HTR-8/SVneo (cell line): ENCODE results near the gene MEIS1.
A peak's percentile ranks its signal among the peaks of the same experiment; 100 is the strongest.
"Not testable (repeated sequence)": the region's sequence is repeated elsewhere in the genome, so short reads cannot be mapped to it uniquely, and the experiment has no call there.

Experiments used
- DNase-seq: peaks from one replicate; pipeline ENCODE4 v3.0.0; 2011; ENCODE audit warnings: low spot score, mixed read lengths; ENCODE audit not compliant: insufficient read length
- FAIRE-seq: peaks from 2 replicates; lab custom pipeline; 2011; peaks lifted over from hg19 to GRCh38; lab: Jason Lieb, UNC

Gene MEIS1

DNA sequence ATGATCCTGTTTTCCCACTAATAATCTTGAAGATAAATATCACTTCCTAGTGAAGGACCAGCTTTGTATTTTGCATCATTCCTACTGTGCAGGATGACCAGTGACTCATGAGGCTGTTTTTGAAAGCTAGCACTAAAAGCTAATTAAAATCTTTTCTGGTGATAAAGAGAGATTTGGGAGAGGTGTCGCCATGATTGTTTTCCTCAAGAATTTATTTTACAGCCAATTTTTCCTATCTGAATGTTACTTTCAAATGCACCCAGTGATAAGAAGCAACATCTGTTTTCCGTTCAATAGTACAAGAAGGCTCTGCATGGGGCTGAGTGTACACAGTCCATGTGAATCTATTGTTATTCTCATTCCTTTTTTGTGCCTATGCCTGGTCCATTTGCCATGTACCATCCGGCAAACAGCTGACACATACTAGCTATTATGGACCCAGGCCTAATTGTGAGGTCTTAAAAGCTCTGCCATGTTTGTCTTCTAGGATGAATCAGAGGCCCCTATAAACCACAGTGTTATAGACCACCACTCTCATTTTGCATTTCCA lies 28.4 kb downstream of the MEIS1 start:
- no peak for DNase-seq
- no peak for FAIRE-seq

DNA sequence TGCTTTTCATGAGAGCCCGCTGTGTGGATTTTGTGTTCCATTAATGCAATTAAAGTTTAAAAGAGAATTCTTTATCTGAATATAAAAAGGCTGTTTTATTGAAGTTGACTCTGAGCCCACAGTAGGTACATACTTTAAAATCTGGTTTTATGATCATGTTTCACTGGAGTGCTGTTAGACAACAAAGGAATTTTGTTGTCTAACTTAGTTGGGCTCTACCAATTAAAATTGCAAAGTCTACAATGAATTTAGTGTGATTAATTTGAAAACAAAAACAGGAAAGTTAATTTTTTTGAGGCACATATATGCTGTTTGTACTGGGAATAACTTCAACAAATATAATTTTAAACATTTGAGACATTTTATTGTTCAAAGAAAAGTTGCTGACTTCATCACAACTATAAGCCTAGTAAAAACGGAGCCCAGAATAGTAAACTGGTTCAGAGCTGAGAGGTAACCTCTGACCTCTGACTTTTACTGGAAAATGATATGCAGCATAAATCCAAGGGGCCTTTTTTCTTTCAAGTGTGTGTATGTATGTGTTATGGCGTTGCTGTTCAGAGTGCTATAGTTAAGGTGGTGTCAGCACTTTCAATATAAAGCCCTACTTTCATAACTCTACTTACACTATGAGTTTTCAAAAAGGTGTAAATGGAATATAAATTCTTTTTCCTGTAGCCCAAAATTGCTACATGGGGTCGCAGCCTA lies 30.2 kb downstream of the MEIS1 start:
- FAIRE-seq (no peak), DNase-seq (no peak)

DNA sequence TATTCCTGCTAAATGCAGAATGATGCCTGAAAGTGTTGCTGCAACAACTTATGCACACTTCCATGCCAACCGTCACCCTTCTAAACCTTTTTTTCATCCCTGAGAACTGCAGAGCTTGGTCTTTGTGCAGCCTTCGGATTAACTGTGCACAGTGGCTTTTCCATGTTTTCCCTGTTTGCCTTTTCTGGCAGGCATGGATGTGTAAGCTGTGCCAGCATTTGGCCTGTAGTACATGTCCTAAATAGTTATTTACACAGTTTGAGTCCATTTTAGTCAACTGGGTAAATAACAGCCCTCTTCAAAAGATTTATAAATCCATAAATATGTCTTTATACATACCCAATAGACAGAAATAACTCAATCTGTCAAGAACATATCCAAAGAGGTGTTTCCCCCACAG lies 31.5 kb downstream of the MEIS1 start:
- FAIRE-seq = no peak

DNA sequence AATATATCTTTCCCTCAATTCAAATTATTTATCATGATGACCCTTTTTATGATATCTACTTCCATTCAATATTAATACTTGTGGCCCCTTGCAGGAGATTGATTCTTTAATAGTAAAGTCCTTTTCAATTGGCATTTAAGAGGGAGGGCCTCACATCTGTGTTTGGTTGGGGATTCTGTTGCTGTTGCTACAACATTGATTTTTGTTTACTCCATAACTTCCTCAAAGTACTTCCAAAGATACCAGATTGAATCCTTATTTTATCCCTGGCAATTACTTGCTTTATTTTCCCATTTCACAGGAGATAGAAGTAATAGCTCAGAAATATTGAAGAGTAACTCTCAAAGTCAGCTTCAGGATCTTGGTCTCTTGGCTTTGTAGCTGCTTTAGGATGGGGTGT lies 32.8 kb downstream of the MEIS1 start:
- DNase-seq (no peak), FAIRE-seq (no peak)

More for the DNA sequence above, 31.5 kb downstream of the MEIS1 start:
- DNase-seq = no peak

DNA sequence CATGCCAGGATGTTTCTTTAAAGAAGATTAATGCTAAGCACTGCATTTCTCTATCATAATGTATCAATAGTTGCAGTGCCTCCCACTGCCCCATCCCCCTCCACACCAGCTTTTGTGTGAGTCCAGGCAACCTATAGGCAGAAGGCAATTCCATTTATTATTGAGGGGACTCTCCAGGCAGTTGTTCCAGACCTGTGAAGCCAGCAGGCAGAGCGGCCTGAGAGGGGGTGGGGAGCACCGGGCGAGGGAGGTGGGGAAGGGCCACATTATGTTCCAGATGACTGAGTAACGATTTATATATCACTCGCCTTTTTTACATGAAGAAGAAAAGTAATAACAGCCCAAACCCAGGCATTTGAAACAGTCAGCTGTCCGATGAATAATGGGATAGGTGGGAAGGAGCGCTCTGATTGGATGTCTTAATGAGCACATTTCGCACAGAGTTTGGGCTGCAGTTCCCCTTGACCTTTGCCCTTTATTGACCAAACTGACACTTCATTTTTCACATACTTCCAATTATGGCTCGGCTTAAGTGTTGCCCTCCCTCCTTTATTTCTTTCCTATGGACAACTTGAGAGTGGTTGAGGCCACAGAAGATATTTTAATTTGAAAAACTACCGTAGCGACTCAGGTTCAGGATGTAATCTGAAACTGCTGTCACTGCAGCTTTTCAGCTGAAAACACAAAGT lies 34.4 kb downstream of the MEIS1 start:
- no peak for FAIRE-seq

DNA sequence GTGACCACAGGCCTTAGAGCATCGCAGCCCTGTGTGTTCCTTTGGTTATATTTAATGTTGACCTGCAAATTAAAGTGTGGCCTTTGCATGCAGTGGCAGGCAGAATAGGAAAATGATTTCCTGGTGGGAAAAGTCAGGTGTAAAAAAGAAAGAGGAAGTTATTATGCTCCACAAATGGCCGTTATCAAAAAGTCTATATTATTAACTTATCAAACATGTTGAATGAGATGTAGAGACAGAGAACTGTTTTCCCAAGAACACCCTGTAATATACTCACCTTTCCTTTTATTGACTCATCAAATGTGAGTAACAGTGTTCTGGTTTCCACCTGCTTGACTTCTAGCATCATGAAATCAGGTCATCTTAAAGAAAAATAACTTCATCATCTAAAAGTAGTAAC lies 35.3 kb downstream of the MEIS1 start:
- FAIRE-seq (no peak), DNase-seq (no peak)

More for the DNA sequence above, 34.4 kb downstream of the MEIS1 start:
- DNase-seq = no peak

DNA sequence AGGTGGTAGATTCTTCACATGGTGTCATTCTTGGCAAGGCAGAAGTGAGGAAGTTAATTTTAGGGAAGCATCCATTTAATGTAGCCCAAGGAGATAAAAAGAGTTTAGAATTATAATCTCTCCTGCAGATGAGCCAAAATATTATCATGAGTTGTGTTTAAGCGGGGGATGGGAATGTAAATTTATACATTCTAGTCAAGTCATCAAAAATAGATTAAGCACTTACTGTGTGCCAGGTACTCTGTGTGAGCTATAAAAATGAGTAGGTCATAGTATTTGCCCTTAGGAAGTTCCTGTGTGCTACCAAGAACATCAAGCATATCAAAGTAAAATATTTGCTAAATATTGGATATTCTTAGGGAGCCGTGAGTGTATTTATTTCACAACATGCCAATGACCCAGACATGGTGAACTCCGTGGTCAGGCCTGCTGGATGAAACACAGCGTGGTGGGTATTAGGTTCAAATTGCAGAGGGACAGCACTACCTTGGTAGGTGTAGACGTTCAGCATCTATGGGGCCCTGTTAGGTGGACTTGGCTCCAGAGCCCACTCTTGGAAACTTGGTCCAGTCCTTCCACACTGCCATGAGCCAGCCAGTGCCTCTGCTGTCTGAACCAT lies 37.4 kb downstream of the MEIS1 start:
- FAIRE-seq = no peak
- DNase-seq = no peak

DNA sequence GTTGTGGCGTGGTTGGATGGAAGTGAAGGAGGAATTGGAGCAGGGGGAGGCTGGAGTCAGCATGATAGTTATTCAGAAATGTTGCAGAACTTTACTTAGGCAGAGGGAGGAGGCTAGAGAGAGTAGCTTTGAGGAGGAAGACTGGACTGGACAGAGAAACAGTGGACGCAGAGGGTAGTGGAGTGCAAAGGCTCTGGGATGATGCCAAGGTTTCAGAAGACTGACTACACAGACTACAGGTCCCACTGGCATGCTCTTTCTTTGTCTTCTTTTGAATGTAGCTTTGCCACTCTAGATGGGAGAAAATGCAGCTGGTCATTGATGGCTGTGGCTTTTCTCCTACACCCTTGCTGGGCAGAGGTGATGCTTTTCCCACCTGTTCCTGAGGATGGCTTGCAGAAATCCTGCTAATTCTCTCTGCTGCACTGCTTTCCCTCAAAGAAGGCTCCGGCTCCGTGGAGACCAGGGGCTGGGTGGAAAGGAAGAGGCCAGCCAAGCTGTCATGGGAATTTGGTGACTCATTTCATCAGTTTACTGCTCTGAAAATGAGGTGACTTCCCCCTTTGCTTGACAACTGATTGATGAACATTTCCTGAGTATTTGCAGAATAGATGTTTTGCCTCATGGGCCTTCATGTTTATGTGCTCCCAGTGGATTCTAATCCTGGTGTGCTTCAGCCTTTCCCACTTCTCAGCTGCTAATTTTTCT lies 42.4 kb downstream of the MEIS1 start:
- FAIRE-seq = no peak
- no peak for DNase-seq

DNA sequence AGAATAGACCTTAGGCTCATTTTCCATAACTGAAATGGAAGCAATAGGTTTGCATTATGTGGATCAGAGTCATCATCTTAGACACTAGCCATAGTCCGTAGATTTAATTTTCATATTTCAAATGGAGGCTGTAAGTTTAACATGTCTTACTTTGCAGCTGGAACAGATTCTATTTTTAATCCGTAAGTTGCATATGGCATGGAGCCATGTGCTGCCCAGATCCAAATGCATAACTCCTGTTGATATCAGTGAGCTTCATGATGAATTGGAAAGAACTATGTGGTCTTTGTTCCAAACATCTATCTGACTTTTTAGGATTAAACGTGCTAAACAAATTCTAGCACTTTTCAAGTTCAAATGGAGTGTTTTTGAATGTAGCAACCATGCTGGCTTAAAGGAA lies 43.4 kb downstream of the MEIS1 start:
- no peak for DNase-seq
- FAIRE-seq = no peak

DNA sequence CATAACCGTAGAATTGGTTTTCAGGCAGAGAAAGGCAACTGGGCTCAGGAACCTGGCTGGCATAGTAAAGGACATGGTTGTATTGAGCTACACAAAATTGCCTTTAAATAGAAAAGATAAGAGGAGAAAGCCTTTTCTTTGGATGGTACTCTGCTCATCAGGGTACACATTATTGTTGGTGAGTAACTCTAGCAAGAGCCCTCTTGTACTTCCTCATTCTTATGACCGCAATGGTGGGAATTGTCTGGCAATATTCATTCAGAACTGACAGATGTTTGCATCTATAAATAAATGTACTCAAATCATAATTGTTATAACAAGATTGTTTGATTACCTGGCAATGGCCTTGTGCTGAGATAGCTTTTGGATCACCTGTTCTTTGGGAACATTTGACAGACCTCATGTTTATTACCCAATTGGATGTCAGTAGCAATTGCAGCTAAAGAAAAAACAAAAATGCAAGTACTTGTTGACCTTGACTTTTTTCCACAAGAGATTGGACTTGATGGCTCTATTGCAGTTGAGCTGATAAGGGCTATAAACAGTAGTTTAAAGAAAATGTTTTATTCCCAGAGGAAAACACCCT lies 43.9 kb downstream of the MEIS1 start:
- FAIRE-seq = no peak

DNA sequence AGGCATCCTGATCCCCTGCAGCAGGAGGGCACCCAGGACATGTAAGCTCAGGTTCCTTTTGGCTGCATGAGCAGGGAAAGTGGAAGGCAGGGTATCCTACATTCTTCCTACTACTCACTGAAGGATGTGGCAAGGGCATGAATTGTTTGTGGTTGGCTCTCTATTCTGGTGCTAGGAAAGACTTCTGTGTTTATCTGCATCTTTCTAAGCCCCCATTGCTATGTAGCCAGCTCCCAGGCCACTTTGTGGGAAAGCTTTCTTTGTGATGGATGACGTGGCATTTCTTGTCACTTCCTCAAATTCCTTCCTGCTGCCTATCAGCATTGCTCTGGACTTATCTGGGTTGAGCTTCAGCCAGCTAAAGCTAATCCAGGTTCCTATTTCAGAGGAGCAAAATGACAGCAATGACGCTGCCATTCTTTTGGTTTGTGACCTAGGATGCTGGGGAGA lies 46.2 kb downstream of the MEIS1 start:
- peak; percentile 45 for DNase-seq
- FAIRE-seq = peak; percentile 4

More for the DNA sequence above, 43.9 kb downstream of the MEIS1 start:
- DNase-seq = no peak

DNA sequence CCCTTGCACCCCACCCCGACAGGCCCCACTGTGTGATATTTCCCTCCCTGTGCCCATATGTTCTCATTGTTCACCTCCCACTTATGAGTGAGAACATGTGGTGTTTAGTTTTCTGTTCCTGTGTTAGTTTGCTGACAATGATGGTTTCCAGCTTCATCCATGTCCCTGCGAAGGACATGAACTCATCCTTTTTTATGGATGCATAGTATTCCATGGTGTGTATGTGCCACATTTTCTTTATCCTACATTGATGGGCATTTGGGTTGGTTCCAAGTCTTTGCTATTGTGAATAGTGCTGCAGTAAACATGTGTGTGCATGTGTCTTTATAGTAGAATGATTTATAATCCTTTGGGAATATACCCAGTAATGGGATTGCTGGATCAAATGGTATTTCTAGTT lies 50.3 kb downstream of the MEIS1 start:
- DNase-seq, FAIRE-seq: not testable (repeated sequence)

DNA sequence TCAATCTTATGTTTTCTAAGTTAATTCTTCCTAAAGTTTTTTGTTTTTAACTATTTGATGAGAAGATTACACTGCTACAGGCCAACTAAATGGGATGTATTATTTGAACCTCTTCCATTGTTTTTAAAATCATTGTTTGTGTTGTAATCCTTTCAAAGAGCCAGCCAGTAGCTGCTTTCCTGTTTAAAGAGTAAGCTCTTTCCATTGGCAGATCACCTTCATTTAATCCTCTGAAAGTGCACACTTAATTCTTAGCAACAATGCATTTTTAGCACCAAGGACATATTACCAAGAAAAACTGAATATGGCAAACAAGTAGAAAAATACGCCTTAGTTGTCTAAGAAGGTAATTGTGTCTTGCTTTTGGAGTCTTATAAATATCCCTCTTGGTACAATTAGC lies 54.0 kb downstream of the MEIS1 start:
- DNase-seq (no peak), FAIRE-seq (no peak)

DNA sequence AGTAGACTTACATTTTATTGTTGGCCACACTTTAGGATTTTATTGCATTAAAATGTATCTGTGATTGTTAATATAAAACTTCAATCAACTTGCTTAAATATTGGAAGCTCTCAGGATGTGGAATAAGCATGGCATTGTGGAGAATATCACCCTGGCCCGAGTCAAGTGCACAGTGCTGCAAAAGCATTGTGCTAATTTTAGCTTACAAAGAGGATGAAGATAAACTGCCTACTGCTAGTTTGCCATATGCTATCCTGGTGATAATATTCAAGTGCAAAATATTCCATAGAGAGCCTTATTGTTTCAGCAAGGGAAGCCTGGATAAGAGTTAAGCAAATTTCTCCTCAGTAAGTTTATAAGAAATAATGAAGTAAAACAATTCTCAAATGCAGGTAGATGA lies 54.5 kb downstream of the MEIS1 start:
- no peak for DNase-seq
- FAIRE-seq = no peak

DNA sequence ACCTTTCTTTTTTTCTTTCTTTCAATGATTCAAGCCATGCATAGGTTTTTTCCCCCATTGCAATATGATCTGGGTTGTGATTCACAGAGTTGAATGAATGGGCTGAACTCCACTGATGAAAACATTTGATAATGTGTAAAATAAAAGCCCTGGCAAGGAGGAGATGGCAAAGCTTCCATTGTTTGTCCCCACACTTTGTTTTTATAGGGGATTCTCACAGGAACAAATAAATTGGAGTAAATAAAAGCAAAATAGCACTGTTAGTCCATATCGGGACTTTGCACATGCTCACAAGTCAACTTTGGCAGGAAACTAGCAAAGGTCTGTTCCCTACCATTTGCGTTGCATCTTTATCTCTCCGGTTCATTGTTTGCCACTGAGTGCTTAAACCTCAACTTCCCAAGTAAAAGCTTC lies 55.7 kb downstream of the MEIS1 start:
- FAIRE-seq = no peak

DNA sequence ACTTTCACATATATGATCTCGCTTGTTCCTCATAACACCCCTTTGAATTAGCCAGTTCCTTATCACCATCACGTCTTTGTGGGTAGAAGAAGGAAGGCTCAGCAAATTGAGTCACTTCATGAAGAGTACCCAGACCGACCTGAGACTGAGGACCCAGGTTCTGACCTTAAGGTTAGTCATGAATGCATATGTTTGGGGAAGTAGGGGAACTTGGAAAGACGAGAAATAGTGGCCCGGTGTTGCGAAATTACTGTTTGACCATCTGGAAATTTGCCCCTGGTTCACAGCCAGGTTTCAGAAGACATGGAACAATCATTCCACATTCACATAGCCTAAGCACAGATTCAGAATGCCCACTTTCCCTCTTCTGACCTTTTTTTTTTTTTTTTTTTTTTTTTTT lies 59.8 kb downstream of the MEIS1 start:
- no peak for FAIRE-seq
- no peak for DNase-seq

More for the DNA sequence above, 55.7 kb downstream of the MEIS1 start:
- DNase-seq = peak; percentile 12

DNA sequence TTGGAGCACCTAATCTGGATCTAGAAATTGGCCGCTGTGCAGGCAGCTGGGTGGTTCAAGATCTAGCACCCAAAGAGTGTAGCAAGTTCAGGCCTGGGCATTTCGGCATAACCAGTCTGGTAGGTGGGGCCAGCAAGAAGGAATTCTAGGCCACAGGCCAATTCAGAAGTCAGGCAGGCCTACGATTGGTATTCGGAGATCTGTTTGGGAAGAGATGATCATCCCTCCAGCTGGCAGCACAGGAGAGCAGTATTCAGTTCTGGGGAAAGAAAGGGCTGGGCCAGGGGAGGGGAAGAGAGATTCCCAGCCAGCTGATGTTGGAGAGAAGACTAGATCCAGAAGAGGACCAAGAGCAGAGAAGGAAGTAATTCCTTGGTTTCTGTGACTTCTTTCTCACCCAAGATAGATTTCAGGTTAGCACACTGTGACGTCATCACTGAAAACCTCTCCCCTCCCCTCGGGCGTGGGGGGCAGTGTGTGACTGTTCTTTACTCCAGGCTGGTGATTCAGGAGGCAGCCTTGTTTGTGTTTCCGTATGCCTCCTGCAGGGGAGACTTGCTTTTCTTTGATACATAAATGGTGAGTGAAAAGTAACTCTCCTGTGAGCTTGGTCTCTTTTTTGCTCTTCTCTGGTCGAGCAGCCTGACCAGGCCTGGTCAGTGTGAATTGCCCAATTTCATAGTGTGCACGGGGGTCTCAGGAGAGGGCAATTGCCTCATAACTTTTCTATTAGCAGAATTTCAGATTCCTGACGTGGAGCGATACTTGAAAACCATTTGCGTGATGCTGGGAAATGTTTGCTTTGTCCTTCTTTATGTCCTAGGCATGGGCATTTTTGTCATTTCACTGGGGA lies 61.1 kb downstream of the MEIS1 start:
- no peak for FAIRE-seq

DNA sequence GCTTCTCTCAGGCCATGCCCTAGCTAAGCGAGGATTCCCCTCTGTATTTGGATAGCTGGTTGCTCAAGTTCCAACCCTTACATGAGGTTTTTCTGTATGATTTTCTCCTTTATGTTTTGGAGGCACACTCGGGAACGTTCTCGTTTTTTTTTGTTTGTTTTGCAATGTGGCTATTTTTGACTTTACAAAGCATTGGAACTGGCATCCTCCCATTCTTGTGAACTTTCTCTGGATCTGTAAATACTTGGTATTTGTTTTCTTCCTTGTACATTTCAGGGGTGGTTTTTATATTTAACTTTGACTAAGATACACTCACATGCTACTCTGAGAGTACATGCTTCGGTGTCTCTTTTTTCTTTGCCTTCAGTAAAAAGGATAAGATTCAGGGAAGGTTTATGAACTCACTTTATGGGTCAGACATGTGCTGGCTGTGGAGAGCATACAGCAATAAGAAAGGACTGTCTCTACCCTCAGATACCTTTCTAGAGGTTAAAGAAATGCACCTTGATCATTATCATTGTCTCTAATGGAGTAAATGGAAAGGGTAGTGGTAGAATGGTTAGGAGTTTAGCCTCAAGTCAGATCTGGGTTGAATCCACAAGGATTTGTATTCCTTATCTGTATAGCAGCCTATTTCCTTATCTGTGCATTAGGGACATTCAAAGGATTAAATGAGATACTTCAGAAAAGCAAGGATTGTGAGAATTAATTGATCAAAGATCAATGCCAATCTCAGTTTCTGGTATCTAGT lies 61.9 kb downstream of the MEIS1 start:
- no peak for DNase-seq
- FAIRE-seq = no peak

More for the DNA sequence above, 61.1 kb downstream of the MEIS1 start:
- peak; percentile 65 for DNase-seq
